Testis (tissue), 5 donors: ENCODE results near the gene JAML. TPM values are rescaled to one million over a fixed set of nuclear protein-coding genes. Genes with fewer than 3 reads are reported as not detected.

Experiments
- DNase-seq: peaks from one replicate; pipeline ENCODE4 v3.0.0-alpha.2; 2019
- H3K27ac ChIP-seq, 2 donors: fragments of 200-600 bp; sonication (generic); one replicate each; pipeline ENCODE4 v1.5.1; 2019
- H3K27me3 ChIP-seq: fragments of 200-600 bp; sonication (generic); one replicate; pipeline ENCODE4 v1.5.1; 2019
- H3K36me3 ChIP-seq: fragments of 200-600 bp; sonication (generic); one replicate; pipeline ENCODE4 v1.5.1; 2017; ENCODE audit warnings: low read depth; ENCODE audit errors: missing control alignments
- H3K4me1 ChIP-seq: fragments of 200-600 bp; sonication (generic); one replicate; pipeline ENCODE4 v1.5.1; 2019
- H3K4me3 ChIP-seq, 2 donors: fragments of 200-600 bp; sonication (generic); one replicate each; pipeline ENCODE4 v1.5.1; 2017 to 2019
- H3K9me3 ChIP-seq: fragments of 200-600 bp; sonication (generic); one replicate; pipeline ENCODE4 v1.5.1; 2017
- POLR2A ChIP-seq: fragments of 450-650 bp; IDR thresholded peaks from one replicate; pipeline ENCODE4 v1.6.1; 2017; ENCODE audit warnings: antibody characterized with exemption, mild to moderate bottlenecking, moderate library complexity
- WGBS, 2 donors: methylation state at CpG; one replicate each; pipeline ENCODE4 v1.1.5; 2018; 5-methylcytosine and 5-hydroxymethylcytosine counted together
- intact Hi-C: fragments of 100-400 bp; cut with DNase I; formaldehyde crosslinking; loops from one replicate; pipeline ENCODE4 v1.15.1; 2023; ENCODE audit warnings: low total_unique reads
- long read RNA-seq, 2 donors: transcript quantifications; one replicate each; lab custom pipeline, GENCODE V29; 2026
- polyA plus RNA-seq: library from polyadenylated mRNA; stranded (reverse); fragments of 350-450 nt; fragmentation: Illumina TruSeq; extraction: RNeasy Lipid Tissue Mini Kit (QIAGEN cat#74804); gene quantifications from one replicate; pipeline ENCODE4 v1.2.3, GENCODE V29; 2014; ENCODE audit warnings: low read depth, low replicate concordance; ENCODE audit not compliant: insufficient read depth
- total RNA-seq, 2 donors: library from RNA; depleted of rRNA; stranded (reverse); fragments of >200 nt; gene quantifications; one replicate each; pipeline ENCODE4 v1.2.3, GENCODE V29; 2016
- TF ChIP-seq, protein P1 (sequence below), 3 experiments: fragments of 450-650 bp in 2 of 3; fragments of 200-600 bp in 1 of 3; sonication (generic) in 1 of 3; IDR thresholded peaks; one replicate each; pipeline ENCODE4 v1.5.1; 2016 to 2019; ENCODE audit warnings: antibody characterized with exemption in 3 of 3, mild to moderate bottlenecking in 2 of 3, moderate library complexity in 1 of 3

JAML gene, protein sequence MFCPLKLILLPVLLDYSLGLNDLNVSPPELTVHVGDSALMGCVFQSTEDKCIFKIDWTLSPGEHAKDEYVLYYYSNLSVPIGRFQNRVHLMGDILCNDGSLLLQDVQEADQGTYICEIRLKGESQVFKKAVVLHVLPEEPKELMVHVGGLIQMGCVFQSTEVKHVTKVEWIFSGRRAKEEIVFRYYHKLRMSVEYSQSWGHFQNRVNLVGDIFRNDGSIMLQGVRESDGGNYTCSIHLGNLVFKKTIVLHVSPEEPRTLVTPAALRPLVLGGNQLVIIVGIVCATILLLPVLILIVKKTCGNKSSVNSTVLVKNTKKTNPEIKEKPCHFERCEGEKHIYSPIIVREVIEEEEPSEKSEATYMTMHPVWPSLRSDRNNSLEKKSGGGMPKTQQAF
- 1 to 10 TPM; 1.9 to 3.5 TPM for total RNA-seq
- 9.7 TPM for polyA plus RNA-seq
- long read RNA-seq, donor 1 = 0 reads
- long read RNA-seq, donor 2 = 0 reads

DNA sequence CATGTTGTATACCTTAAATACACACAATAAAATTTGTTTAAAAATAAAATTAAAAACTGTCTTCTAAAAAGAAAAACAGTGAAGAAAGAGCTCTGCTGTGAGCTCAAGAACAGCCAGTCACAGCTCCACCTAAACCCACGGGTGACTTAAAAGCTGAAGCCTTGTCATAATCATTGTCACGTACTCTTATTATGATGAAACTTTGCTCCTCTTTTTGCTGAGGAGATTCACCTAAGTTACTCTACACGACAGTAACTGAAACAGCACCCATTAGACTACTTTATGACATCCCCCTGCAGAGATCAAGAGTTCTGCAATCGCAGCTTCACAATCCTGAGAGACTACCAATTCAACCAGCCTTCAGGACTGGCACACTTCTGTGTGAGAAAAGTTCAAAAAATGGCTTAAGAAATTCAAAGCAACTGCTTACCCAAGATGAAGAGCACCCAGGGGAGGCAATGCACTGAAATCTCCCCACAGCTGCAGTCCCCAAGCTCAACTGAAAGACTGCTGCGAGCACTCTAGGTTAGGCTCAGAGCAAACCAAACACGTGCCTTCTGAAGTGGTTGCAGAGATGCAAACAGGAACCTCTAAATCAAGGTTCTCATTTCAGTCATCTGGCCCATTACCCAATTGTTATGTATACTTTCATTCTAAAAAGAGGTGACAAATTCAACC lies at the start of gene JAML:
TSS of gene JAML (minus strand) at position 501 of the 678 bp plus-strand sequence. CDS start 10,145 bp downstream, outside the sequence.
- 61 to 72% methylated on average over 6 of the region's 6 CpGs for WGBS, 2 donors
- Histone ChIP-seq H3K4me3 (no peak within 1 kb of the TSS), H3K27me3 (no peaks in the 10 kb centered on the region), H3K36me3 (no peaks in the 10 kb centered on the region), H3K4me1 (no peaks in the 10 kb centered on the region), H3K27ac (no peak within 1 kb of the TSS), H3K9me3 (no peaks in the 10 kb centered on the region)
- no peak for DNase-seq
- TF ChIP-seq, protein P1, sequence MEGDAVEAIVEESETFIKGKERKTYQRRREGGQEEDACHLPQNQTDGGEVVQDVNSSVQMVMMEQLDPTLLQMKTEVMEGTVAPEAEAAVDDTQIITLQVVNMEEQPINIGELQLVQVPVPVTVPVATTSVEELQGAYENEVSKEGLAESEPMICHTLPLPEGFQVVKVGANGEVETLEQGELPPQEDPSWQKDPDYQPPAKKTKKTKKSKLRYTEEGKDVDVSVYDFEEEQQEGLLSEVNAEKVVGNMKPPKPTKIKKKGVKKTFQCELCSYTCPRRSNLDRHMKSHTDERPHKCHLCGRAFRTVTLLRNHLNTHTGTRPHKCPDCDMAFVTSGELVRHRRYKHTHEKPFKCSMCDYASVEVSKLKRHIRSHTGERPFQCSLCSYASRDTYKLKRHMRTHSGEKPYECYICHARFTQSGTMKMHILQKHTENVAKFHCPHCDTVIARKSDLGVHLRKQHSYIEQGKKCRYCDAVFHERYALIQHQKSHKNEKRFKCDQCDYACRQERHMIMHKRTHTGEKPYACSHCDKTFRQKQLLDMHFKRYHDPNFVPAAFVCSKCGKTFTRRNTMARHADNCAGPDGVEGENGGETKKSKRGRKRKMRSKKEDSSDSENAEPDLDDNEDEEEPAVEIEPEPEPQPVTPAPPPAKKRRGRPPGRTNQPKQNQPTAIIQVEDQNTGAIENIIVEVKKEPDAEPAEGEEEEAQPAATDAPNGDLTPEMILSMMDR (IDR thresholded peaks at IDR 0.05) = no peak
- TF ChIP-seq POLR2A = no peak
- intact Hi-C loops = no loop called here

DNA sequence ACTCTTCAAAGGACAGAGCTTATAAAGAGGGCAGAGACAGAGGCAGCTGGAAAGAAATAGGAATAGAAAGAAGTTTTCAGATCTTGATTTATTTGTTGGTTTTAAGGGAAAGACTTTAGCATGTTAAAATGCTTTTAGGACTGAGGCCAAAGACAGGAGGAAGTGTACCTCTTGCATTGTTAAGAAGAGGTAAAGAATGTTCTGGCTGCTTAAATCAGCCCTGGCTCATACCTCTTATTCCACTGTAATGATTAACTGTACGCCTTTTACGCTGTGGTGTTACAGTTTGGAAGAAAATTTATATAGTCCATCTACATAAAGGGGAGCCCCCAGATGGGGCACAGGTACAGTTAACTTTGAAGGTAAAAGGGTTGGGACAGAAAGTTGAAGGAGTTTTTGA lies 49.4 kb upstream of the JAML start:
- intact Hi-C loops = no loop called here
- 85 to 90% methylated on average over 2 of the region's 2 CpGs for WGBS, 2 donors
- DNase-seq = no peak
- Histone ChIP-seq H3K4me3 (no peak overlapping the region), H3K9me3 (no peaks in the 10 kb centered on the region), H3K4me1 (no peaks in the 10 kb centered on the region), H3K36me3 (no peaks in the 10 kb centered on the region), H3K27me3 (no peaks in the 10 kb centered on the region), H3K27ac (no peak overlapping the region)
- TF ChIP-seq POLR2A = no peak
- TF ChIP-seq, protein P1 (IDR thresholded peaks at IDR 0.05) = no peak

DNA sequence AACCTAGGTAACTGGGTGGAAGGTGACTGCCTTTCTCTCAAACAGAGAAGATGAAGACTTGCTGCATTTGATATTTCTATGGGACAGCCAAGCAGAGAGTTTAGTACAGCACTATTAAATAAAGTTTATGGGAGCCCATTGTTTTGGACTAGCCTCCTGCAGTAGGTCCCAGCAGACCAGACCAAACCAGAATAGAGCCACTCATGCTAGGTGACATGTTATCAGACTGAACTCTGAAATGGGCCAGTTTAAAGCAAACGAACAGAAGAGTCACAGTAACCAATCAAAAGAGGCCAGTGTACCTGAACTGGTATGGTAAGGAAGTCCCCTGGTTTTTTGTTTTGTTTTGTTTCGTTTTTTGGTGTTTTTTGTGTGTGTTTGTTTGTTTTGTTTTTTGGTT lies 47.2 kb upstream of the JAML start:
- WGBS, 2 donors = 75% methylated on average over 2 of the region's 2 CpGs
- Histone ChIP-seq H3K27me3 (no peaks in the 10 kb centered on the region), H3K27ac (no peak overlapping the region), H3K4me1 (no peaks in the 10 kb centered on the region), H3K36me3 (no peaks in the 10 kb centered on the region), H3K9me3 (no peaks in the 10 kb centered on the region), H3K4me3 (no peak overlapping the region)
- DNase-seq = no peak
- intact Hi-C loops = no loop called here
- TF ChIP-seq, protein P1 (IDR thresholded peaks at IDR 0.05) = no peak
- no peak for TF ChIP-seq POLR2A

DNA sequence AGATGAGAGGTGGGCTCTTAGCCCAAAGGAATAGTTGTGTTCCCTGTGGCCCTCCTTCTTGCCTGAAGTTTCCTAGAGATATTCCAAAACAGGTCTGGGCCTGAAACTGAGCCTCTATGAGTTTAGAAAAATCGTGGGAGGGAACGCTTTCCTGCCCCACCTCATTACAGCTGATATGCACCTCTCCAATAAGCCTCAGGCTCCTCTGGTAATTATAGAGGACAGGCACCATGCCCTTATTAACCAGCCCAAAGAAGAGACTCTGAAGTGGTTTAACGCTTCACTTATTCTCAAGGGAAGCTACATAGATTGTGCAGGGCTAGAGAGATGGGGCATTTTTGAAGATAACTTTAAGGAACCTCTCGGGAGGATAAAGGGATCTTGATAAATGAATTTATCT lies 42.7 kb upstream of the JAML start:
- H3K9me3 ChIP-seq = no peaks in the 10 kb centered on the region
- H3K4me3 ChIP-seq = no peak overlapping the region
- intact Hi-C loops = no loop called here
- TF ChIP-seq, protein P1 (IDR thresholded peaks at IDR 0.05) = no peak
- no peak for TF ChIP-seq POLR2A
- DNase-seq = no peak
- WGBS, 2 donors = 79 to 90% methylated on average over 4 of the region's 4 CpGs
- peaks cover 5% of the 10 kb centered on the region for H3K4me1 ChIP-seq
- no peaks in the 10 kb centered on the region for H3K27me3 ChIP-seq
- H3K27ac ChIP-seq = no peak overlapping the region
- H3K36me3 ChIP-seq = no peaks in the 10 kb centered on the region
